IMR-90 (cell line): ENCODE results near the gene KLHL40. TPM values are rescaled to one million over a fixed set of nuclear protein-coding genes. Genes with fewer than 3 reads are reported as not detected.

ENCODE experiments used
- ATAC-seq: fragments of 200-7000 bp; cut with Tn5 transposase; 2 replicates; pipeline ENCODE4 v1.9.1; 2020; ENCODE audit warnings: low read depth, mild to moderate bottlenecking, moderate library complexity
- BruUV-seq: library from RNA; stranded (reverse); fragments of 400-500 nt; replicated peaks from 2 replicates; lab custom pipeline; 2021; lab: Mats Ljungman, UMichigan
- CTCF ChIA-PET: fragments of 300-600 bp; formaldehyde crosslinking; extraction: SDS; loops from one replicate; lab custom pipeline; 2021; ENCODE audit warnings: antibody characterized with exemption; lab: Yijun Ruan, JAX
- POLR2A ChIA-PET: fragments of 300-600 bp; sonication (Branson Sonifier 250); formaldehyde crosslinking; loops from one replicate; lab custom pipeline; 2022; ENCODE audit warnings: antibody characterized with exemption; ENCODE audit not compliant: unreplicated experiment; lab: Charles Lee
- DNase-seq: peaks from one replicate; pipeline ENCODE4 v3.0.0; 2013
- H2AFZ ChIP-seq: replicated peaks from 2 replicates; pipeline ENCODE3; 2013; ENCODE audit warnings: low read length, mild to moderate bottlenecking; ENCODE audit not compliant: poor library complexity
- H2AK5ac ChIP-seq: 2 replicates; pipeline ENCODE4 v1.6.1; 2013; ENCODE audit warnings: low read depth, low read length, inconsistent platforms
- H2AK9ac ChIP-seq: replicated peaks from 2 replicates; pipeline ENCODE3; 2013; ENCODE audit warnings: mild to moderate bottlenecking, low read depth, low read length, moderate library complexity; ENCODE audit not compliant: poor library complexity
- H2BK120ac ChIP-seq: 2 replicates; pipeline ENCODE4 v1.6.1; 2013; ENCODE audit warnings: low read depth, low read length, inconsistent platforms
- H2BK15ac ChIP-seq: 3 replicates; pipeline ENCODE4 v1.6.1; 2013; ENCODE audit warnings: low read depth, low read length, inconsistent platforms
- H2BK20ac ChIP-seq: 2 replicates; pipeline ENCODE4 v1.6.1; 2013; ENCODE audit warnings: low read depth, mild to moderate bottlenecking, inconsistent platforms, low read length, moderate library complexity
- H2BK5ac ChIP-seq: 2 replicates; pipeline ENCODE4 v1.6.1; 2013; ENCODE audit warnings: mild to moderate bottlenecking, low read depth, low read length, inconsistent platforms; ENCODE audit not compliant: poor library complexity, severe bottlenecking
- H3K14ac ChIP-seq: replicated peaks from 2 replicates; pipeline ENCODE4 v1.6.1; 2013; ENCODE audit warnings: low read depth, low read length, inconsistent platforms
- H3K18ac ChIP-seq: 2 replicates; pipeline ENCODE4 v1.6.1; 2013; ENCODE audit warnings: low read depth, low read length, control low read depth
- H3K23ac ChIP-seq: 2 replicates; pipeline ENCODE4 v1.6.1; 2013; ENCODE audit warnings: low read depth, low read length, inconsistent platforms
- H3K27ac ChIP-seq: 2 replicates; pipeline ENCODE4 v1.5.1; 2013; ENCODE audit warnings: mild to moderate bottlenecking, control low read depth, low read length; ENCODE audit not compliant: insufficient read depth
- H3K27me3 ChIP-seq: 2 replicates; pipeline ENCODE4 v1.6.1; 2013; ENCODE audit warnings: low read length; ENCODE audit not compliant: control insufficient read depth, insufficient read depth
- H3K36me3 ChIP-seq: 2 replicates; pipeline ENCODE4 v1.6.1; 2013; ENCODE audit warnings: low read length, mixed read lengths; ENCODE audit not compliant: control insufficient read depth, insufficient read depth
- H3K4ac ChIP-seq: 2 replicates; pipeline ENCODE4 v1.6.1; 2013; ENCODE audit warnings: low read depth, low read length, inconsistent platforms
- H3K4me1 ChIP-seq: 2 replicates; pipeline ENCODE4 v1.6.1; 2013; ENCODE audit warnings: low read length, mixed read lengths; ENCODE audit not compliant: control insufficient read depth, insufficient read depth
- H3K4me2 ChIP-seq: 2 replicates; pipeline ENCODE4 v1.6.1; 2013; ENCODE audit warnings: low read depth, mild to moderate bottlenecking, control low read depth, low read length, moderate library complexity
- H3K4me3 ChIP-seq: 2 replicates; pipeline ENCODE4 v1.5.1; 2013; ENCODE audit warnings: low read depth, mild to moderate bottlenecking, control low read depth, low read length, moderate library complexity; ENCODE audit not compliant: insufficient read depth
- H3K56ac ChIP-seq: 2 replicates; pipeline ENCODE4 v1.6.1; 2013; ENCODE audit warnings: low read length, inconsistent platforms; ENCODE audit not compliant: insufficient read depth; ENCODE audit errors: extremely low read depth
- H3K79me1 ChIP-seq, 2 experiments: 2 replicates each; pipeline ENCODE4 v1.6.1; 2013; ENCODE audit warnings: low read length in 2 of 2, inconsistent platforms in 1 of 2, low read depth in 1 of 2
- H3K9ac ChIP-seq: 2 replicates; pipeline ENCODE4 v1.6.1; 2013; ENCODE audit warnings: low read depth, low read length, control low read depth
- H3K9me1 ChIP-seq: 2 replicates; pipeline ENCODE4 v1.6.1; 2013; ENCODE audit warnings: low read length, inconsistent platforms; ENCODE audit not compliant: insufficient read depth
- H3K9me3 ChIP-seq: 2 replicates; pipeline ENCODE4 v1.6.1; 2013; ENCODE audit warnings: low read length; ENCODE audit not compliant: control insufficient read depth, insufficient read depth
- H4K20me1 ChIP-seq: 2 replicates; pipeline ENCODE4 v1.6.1; 2013; ENCODE audit warnings: low read length, inconsistent platforms; ENCODE audit not compliant: insufficient read depth
- H4K5ac ChIP-seq: 2 replicates; pipeline ENCODE4 v1.6.1; 2013; ENCODE audit warnings: mild to moderate bottlenecking, low read depth, low read length, control low read depth
- H4K8ac ChIP-seq, 2 experiments: 2 replicates each; pipeline ENCODE4 v1.6.1; 2013; ENCODE audit warnings: low read depth in 2 of 2, low read length in 2 of 2, control low read depth in 1 of 2, inconsistent platforms in 1 of 2
- H4K91ac ChIP-seq: 2 replicates; pipeline ENCODE4 v1.6.1; 2013; ENCODE audit warnings: low read depth, low read length, inconsistent platforms; ENCODE audit not compliant: insufficient read depth
- BHLHE40 ChIP-seq: fragments of 150-350 bp; IDR thresholded peaks from 2 replicates; pipeline ENCODE4 v1.6.1; 2016; ENCODE audit warnings: mild to moderate bottlenecking, low read depth, low read length
- CEBPB ChIP-seq: IDR thresholded peaks from 2 replicates; pipeline ENCODE4 v1.6.1; 2012; ENCODE audit warnings: low read depth, low read length, improper control_type of control experiment
- CHD1 ChIP-seq: IDR thresholded peaks from 2 replicates; pipeline ENCODE4 v1.6.1; 2012; ENCODE audit warnings: low read depth, low read length, improper control_type of control experiment
- CTCF ChIP-seq: conservative IDR thresholded peaks from 2 replicates; pipeline ENCODE4 v1.5.1; 2012; ENCODE audit warnings: mild to moderate bottlenecking, low read depth, low read length, improper control_type of control experiment
- ELK1 ChIP-seq: fragments of 150-350 bp; IDR thresholded peaks from 2 replicates; pipeline ENCODE4 v1.6.1; 2016; ENCODE audit warnings: low read depth, mild to moderate bottlenecking, low read length, moderate library complexity, borderline replicate concordance
- FOS ChIP-seq: fragments of 150-350 bp; IDR thresholded peaks from 2 replicates; pipeline ENCODE4 v1.6.1; 2016; ENCODE audit warnings: low read depth, low read length
- MAFK ChIP-seq: IDR thresholded peaks from 2 replicates; pipeline ENCODE4 v1.6.1; 2012; ENCODE audit warnings: low read depth, low read length, improper control_type of control experiment
- MAZ ChIP-seq: IDR thresholded peaks from 2 replicates; pipeline ENCODE4 v1.6.1; 2012; ENCODE audit warnings: low read depth, mild to moderate bottlenecking, low read length, improper control_type of control experiment, moderate library complexity, borderline replicate concordance
- MXI1 ChIP-seq: IDR thresholded peaks from 2 replicates; pipeline ENCODE4 v1.6.1; 2012; ENCODE audit warnings: low read depth, mild to moderate bottlenecking, low read length, moderate library complexity, borderline replicate concordance
- NFE2L2 ChIP-seq: fragments of 150-350 bp; IDR thresholded peaks from 2 replicates; pipeline ENCODE4 v1.6.1; 2016; ENCODE audit warnings: low read depth, mild to moderate bottlenecking, low read length
- POLR2A ChIP-seq: IDR thresholded peaks from 2 replicates; pipeline ENCODE4 v1.6.1; 2012; ENCODE audit warnings: mild to moderate bottlenecking, low read depth, low read length
- RAD21 ChIP-seq: IDR thresholded peaks from 2 replicates; pipeline ENCODE4 v1.6.1; 2012; ENCODE audit warnings: low read length, improper control_type of control experiment
- RCOR1 ChIP-seq: IDR thresholded peaks from 2 replicates; pipeline ENCODE4 v1.6.1; 2012; ENCODE audit warnings: mild to moderate bottlenecking, low read length, improper control_type of control experiment; ENCODE audit not compliant: insufficient replicate concordance
- RFX5 ChIP-seq: IDR thresholded peaks from 2 replicates; pipeline ENCODE4 v1.8.0; 2012; ENCODE audit warnings: low read depth, mild to moderate bottlenecking, low read length, moderate library complexity
- SMC3 ChIP-seq: fragments of 150-350 bp; IDR thresholded peaks from 2 replicates; pipeline ENCODE4 v1.6.1; 2016; ENCODE audit warnings: low read depth, mild to moderate bottlenecking, antibody characterized with exemption, low read length, moderate library complexity
- USF2 ChIP-seq: fragments of 150-350 bp; IDR thresholded peaks from 2 replicates; pipeline ENCODE4 v1.6.1; 2017; ENCODE audit warnings: mild to moderate bottlenecking, antibody characterized with exemption, low read length, low read depth
- WGBS, 2 experiments: methylation state at CpG; one replicate each; pipeline versions ENCODE4 v1.1.5 to v1.1.7; 2013; ENCODE audit warnings: missing lambda C conversion rate in 2 of 2; ENCODE audit not compliant: insufficient read length in 1 of 2; ENCODE audit errors: extremely low coverage in 2 of 2; 5-methylcytosine and 5-hydroxymethylcytosine counted together
- dilution Hi-C: fragments of 300-500 bp; cut with HindIII; formaldehyde crosslinking; loops from one replicate; pipeline ENCODE4 v1.14.3; 2018; ENCODE audit warnings: low sequenced_read_pairs; ENCODE audit not compliant: unreplicated experiment
- in situ Hi-C: fragments of 300-500 bp; cut with MboI; formaldehyde crosslinking; loops from 3 replicates; pipeline ENCODE4 v1.14.3; 2019; ENCODE audit warnings: low sequenced_read_pairs, inconsistent platforms, mixed read lengths
- intact Hi-C: fragments of 100-400 bp; cut with micrococcal nuclease; formaldehyde crosslinking; loops from 2 replicates; pipeline ENCODE4 v1.10.0; 2022
- polyA plus RNA-seq, 3 experiments: library from polyadenylated mRNA; depleted of rRNA; stranded (reverse); fragments of >200 nt; gene quantifications; 2 replicates each; pipeline ENCODE4 v1.2.3, GENCODE V29; 2012; ENCODE audit warnings: low replicate concordance in 1 of 3
- total RNA-seq: library from RNA; depleted of rRNA; stranded (reverse); fragments of >200 nt; gene quantifications from 2 replicates; pipeline ENCODE4 v1.2.3, GENCODE V29; 2012

The KLHL40 gene
- total and polyA plus RNA-seq, 2 of the 4 experiments (the other 2 are of a cell fraction) = not detected

- no peaks in the 10 kb centered on the region for H3K79me1 ChIP-seq
- H4K5ac ChIP-seq = no peak overlapping the region
- peaks cover 2% of the 10 kb centered on the region; the same call in 1 of the 2 replicates for H3K4me1 ChIP-seq
- H2BK120ac ChIP-seq = no peak overlapping the region
- no peak overlapping the region for H3K4me2 ChIP-seq
- no peak overlapping the region for H2BK5ac ChIP-seq
- H2AK9ac ChIP-seq = no peak overlapping the region
- H3K56ac ChIP-seq = no peak overlapping the region
- DNase-seq (no peak), ATAC-seq (no peak)
- TF ChIP-seq BHLHE40 (no peak), FOS (no peak), NFE2L2 (no peak), CHD1 (no peak), MAZ (no peak), RCOR1 (no peak), POLR2A (no peak), SMC3 (no peak), USF2 (no peak), MXI1 (no peak), CTCF (no peak), RFX5 (no peak), MAFK (no peak), ELK1 (no peak), CEBPB (no peak), RAD21 (no peak)
- no peak overlapping the region for H2BK15ac ChIP-seq
- BruUV-seq = no TSS peak
- intact Hi-C loops = no loop called here
- no peaks in the 10 kb centered on the region; the same call in 1 of the 2 replicates for H4K20me1 ChIP-seq
- H4K91ac ChIP-seq = no peak overlapping the region
- H2AFZ ChIP-seq = no peak overlapping the region
- ChIA-PET POLR2A (no interaction called here), CTCF (no interaction called here)
- 0 out of 2 replicates have a peak, but pooled peaks cover 2% of the 10 kb centered on the region for H3K9me1 ChIP-seq
- H2BK20ac ChIP-seq = no peak overlapping the region
- peaks cover 7% of the 10 kb centered on the region for H3K9me3 ChIP-seq
- H3K23ac ChIP-seq = no peak overlapping the region
- H3K18ac ChIP-seq = no peak overlapping the region
- no peak overlapping the region for H4K8ac ChIP-seq
- H3K9ac ChIP-seq = no peak overlapping the region
- H3K27me3 ChIP-seq = peaks cover 73% of the 10 kb centered on the region
- H3K27ac ChIP-seq = no peak overlapping the region
- WGBS, 2 experiments = 42% methylated on average over 6 of the region's 9 CpGs; no CpG with 5 or more reads in 1 of the 2 experiments
- H3K36me3 ChIP-seq = no peaks in the 10 kb centered on the region
- no peak overlapping the region for H2AK5ac ChIP-seq
- H3K4me3 ChIP-seq = no peak overlapping the region
- dilution Hi-C loops = no loop called here
- H3K4ac ChIP-seq = no peak overlapping the region
- no peak overlapping the region for H3K14ac ChIP-seq
- in situ Hi-C loops = no loop called here
Measured at GRCh38 chr3:42689421-42690014, 4.2 kb downstream of the KLHL40 start.
